Breast epithelium (tissue), 4 donors: Measurements from ENCODE around the gene POLE3. TPM values are rescaled to one million over a fixed set of nuclear protein-coding genes. Genes with fewer than 3 reads are reported as not detected.
"Not testable (repeated sequence)": the region's sequence is repeated elsewhere in the genome, so short reads cannot be mapped to it uniquely, and the experiment has no call there.

ENCODE experiments used
- DNase-seq, 2 donors: peaks; one replicate each; pipeline ENCODE4 v3.0.0-alpha.2; 2019; ENCODE audit warnings: low spot score in 2 of 2
- H3K27ac ChIP-seq, 2 donors: fragments of 200-600 bp; sonication (generic) in 1 of 2; one replicate each; pipeline ENCODE4 v1.5.1; 2016 to 2019; ENCODE audit warnings: mild to moderate bottlenecking in 1 of 2
- H3K27me3 ChIP-seq, 2 donors: fragments of 200-600 bp; sonication (generic) in 1 of 2; one replicate each; pipeline versions ENCODE4 v1.5.1 to v1.6.0; 2017 to 2019; ENCODE audit warnings: control low read depth in 1 of 2, mild to moderate bottlenecking in 1 of 2
- H3K36me3 ChIP-seq: fragments of 200-600 bp; one replicate; pipeline ENCODE4 v1.5.1; 2019
- H3K4me1 ChIP-seq, 2 donors: fragments of 200-600 bp; sonication (generic); one replicate each; pipeline ENCODE4 v1.5.1; 2016 to 2019; ENCODE audit warnings: control low read depth in 1 of 2
- H3K4me3 ChIP-seq, 3 donors: fragments of 200-600 bp; sonication (generic); 1 replicate in 2 of 3; 2 replicates in 1 of 3; pipeline ENCODE4 v1.5.1; 2016 to 2019; ENCODE audit warnings: mild to moderate bottlenecking in 3 of 3, moderate library complexity in 2 of 3
- H3K9me3 ChIP-seq, 2 donors: fragments of 200-600 bp; sonication (generic) in 1 of 2; one replicate each; pipeline ENCODE4 v1.5.1; 2016 to 2019; ENCODE audit warnings: control low read depth in 1 of 2
- POLR2A ChIP-seq: fragments of 450-650 bp; IDR thresholded peaks from one replicate; pipeline ENCODE4 v1.6.1; 2016; ENCODE audit warnings: antibody characterized with exemption, mild to moderate bottlenecking, moderate library complexity
- POLR2AphosphoS5 ChIP-seq, 3 donors: sonication (generic); formaldehyde crosslinking; IDR thresholded peaks; one replicate each; pipeline ENCODE4 v1.6.1; 2017; ENCODE audit warnings: antibody characterized with exemption in 3 of 3
- intact Hi-C: fragments of 100-400 bp; cut with DNase I; formaldehyde crosslinking; loops from one replicate; pipeline ENCODE4 v1.15.1; 2023; ENCODE audit warnings: low total_unique reads
- total RNA-seq, 3 donors: library from RNA; depleted of rRNA; stranded (reverse); fragments of >200 nt; gene quantifications; one replicate each; pipeline ENCODE4 v1.1.0, GENCODE V29; 2016
- TF ChIP-seq, protein P1 (sequence below), 3 donors: fragments of 450-650 bp; IDR thresholded peaks; one replicate each; pipeline ENCODE4 v1.5.1; 2016 to 2017; ENCODE audit warnings: antibody characterized with exemption in 3 of 3, mild to moderate bottlenecking in 3 of 3, moderate library complexity in 3 of 3

POLE3 gene
- total RNA-seq, 3 donors from 2014 or later, result 34.2 to 46.1 (median 35.1) TPM

GRCh38 chr9:113449376-113449775 is 38.9 kb upstream of the POLE3 start:
- H3K4me3 ChIP-seq, result no peak overlapping the region
- no peak for TF ChIP-seq POLR2A
- TF ChIP-seq, protein P1, sequence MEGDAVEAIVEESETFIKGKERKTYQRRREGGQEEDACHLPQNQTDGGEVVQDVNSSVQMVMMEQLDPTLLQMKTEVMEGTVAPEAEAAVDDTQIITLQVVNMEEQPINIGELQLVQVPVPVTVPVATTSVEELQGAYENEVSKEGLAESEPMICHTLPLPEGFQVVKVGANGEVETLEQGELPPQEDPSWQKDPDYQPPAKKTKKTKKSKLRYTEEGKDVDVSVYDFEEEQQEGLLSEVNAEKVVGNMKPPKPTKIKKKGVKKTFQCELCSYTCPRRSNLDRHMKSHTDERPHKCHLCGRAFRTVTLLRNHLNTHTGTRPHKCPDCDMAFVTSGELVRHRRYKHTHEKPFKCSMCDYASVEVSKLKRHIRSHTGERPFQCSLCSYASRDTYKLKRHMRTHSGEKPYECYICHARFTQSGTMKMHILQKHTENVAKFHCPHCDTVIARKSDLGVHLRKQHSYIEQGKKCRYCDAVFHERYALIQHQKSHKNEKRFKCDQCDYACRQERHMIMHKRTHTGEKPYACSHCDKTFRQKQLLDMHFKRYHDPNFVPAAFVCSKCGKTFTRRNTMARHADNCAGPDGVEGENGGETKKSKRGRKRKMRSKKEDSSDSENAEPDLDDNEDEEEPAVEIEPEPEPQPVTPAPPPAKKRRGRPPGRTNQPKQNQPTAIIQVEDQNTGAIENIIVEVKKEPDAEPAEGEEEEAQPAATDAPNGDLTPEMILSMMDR (IDR thresholded peaks at IDR 0.05), result no peak
- TF ChIP-seq POLR2AphosphoS5 (IDR thresholded peaks at IDR 0.05), result no peak
- H3K27ac ChIP-seq, result no peak overlapping the region
- no peaks in the 10 kb centered on the region for H3K4me1 ChIP-seq
- no peaks in the 10 kb centered on the region for H3K27me3 ChIP-seq
- no peaks in the 10 kb centered on the region for H3K36me3 ChIP-seq
- intact Hi-C loops, result loop anchor here (5.0 kb wide), 1 partner anchor 208 kb away; no protein-coding TSS in a partner anchor
- no peaks in the 10 kb centered on the region for H3K9me3 ChIP-seq
- no peak for DNase-seq

GRCh38 chr9:113446323-113446740 is 35.9 kb upstream of the POLE3 start:
- H3K9me3 ChIP-seq, result no peaks in the 10 kb centered on the region
- intact Hi-C loops, result loop anchor here (5.0 kb wide), 1 partner anchor 211 kb away; no protein-coding TSS in a partner anchor
- H3K27me3 ChIP-seq, result no peaks in the 10 kb centered on the region
- no peak overlapping the region for H3K4me3 ChIP-seq
- TF ChIP-seq, protein P1 (IDR thresholded peaks at IDR 0.05), result peak; percentile 47 to 77 (median 76)
- TF ChIP-seq POLR2A (no peak), POLR2AphosphoS5 (IDR thresholded peaks at IDR 0.05) (no peak)
- no peaks in the 10 kb centered on the region for H3K4me1 ChIP-seq
- no peaks in the 10 kb centered on the region for H3K36me3 ChIP-seq
- DNase-seq, result no peak
- H3K27ac ChIP-seq, result no peak overlapping the region

DNA sequence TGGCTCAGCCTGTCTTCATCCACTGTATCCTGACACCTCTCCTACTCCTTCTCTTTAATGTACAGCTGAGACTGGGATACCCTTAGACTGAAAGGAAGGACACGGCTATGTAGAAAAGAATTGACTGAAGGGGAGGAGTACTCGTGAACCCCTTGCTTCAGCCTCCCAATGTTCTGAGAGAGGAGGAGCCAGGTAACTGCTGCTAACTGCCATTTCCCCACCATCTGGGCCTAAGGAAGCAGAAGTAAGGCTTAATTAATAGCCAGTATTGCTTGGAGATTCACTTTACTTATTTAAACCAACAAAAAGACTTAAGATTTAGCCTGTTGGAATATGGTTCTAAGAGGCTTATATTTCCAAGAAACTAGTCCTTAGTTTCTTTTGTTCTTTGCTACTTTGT is 34.3 kb upstream of the POLE3 start:
- H3K4me1 ChIP-seq, result no peaks in the 10 kb centered on the region
- H3K36me3 ChIP-seq, result no peaks in the 10 kb centered on the region
- H3K4me3 ChIP-seq, result no peak overlapping the region
- no peak for TF ChIP-seq POLR2AphosphoS5 (IDR thresholded peaks at IDR 0.05)
- TF ChIP-seq, protein P1 (IDR thresholded peaks at IDR 0.05), result no peak
- no peak for TF ChIP-seq POLR2A
- H3K27me3 ChIP-seq, result no peaks in the 10 kb centered on the region
- DNase-seq, result no peak
- no peaks in the 10 kb centered on the region for H3K9me3 ChIP-seq
- intact Hi-C loops, result loop anchor here (5.0 kb wide), 1 partner anchor 213 kb away; no protein-coding TSS in a partner anchor
- H3K27ac ChIP-seq, result no peak overlapping the region

DNA sequence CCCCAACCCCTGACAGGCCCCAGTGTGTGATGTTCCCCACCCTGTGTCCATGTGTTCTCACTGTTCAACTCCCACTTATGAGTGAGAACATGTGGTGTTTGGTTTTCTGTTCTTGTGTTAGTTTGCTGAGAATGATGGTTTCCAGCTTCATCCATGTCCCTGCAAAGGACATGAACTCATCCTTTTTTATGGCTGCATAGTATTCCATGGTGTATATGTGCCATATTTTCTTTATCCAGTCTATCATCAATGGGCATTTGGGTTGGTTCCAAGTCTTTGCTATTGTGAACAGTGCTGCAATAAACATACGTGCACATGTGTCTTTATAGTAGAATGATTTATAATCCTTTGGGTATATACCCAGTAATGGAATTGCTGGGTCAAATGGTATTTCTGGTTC is 27.2 kb upstream of the POLE3 start:
- H3K4me3 ChIP-seq, DNase-seq, intact Hi-C loops, H3K9me3 ChIP-seq, H3K36me3 ChIP-seq, H3K27me3 ChIP-seq, H3K27ac ChIP-seq, H3K4me1 ChIP-seq: not testable (repeated sequence)

DNA sequence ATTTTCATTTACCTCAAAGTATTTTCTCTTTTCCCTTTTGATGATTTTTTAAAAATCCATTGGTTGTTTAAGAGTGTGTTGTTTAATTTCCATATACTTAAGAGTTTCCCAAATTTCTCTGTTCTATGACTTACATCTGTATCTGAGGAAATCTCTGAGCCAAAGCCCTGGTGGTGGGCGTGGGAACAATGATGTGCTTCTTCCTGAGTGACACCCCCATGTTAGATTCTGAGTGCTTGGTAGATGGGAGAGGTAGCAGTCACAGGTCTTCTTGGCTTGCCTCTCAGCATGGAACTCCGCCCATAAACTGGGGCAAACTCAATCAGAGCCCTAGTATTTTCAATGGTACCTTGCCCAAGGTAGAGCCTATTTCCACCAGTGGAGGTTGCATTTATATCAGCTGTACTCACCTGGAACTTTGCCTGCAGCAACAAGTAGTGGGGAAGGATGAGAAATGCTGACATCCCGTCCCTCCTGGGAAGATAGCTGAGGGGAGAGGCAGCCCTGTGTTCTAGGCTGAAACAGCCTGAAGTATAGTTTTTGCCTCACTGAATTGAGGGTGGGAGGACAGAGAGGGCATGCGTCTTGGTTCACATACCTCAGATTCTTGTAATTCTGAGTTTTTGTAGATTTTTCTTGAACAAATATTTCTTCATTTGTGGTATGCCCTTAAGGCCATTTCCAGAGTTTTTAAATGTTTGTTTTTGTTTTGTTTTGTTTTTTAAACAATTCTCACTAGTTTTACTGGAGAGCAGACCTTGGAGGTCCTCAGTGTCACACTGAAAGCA is 26.4 kb upstream of the POLE3 start:
- Histone ChIP-seq H3K4me3 (no peak overlapping the region), H3K27me3 (no peaks in the 10 kb centered on the region), H3K27ac (no peak overlapping the region), H3K36me3 (no peaks in the 10 kb centered on the region), H3K9me3 (no peaks in the 10 kb centered on the region), H3K4me1 (no peaks in the 10 kb centered on the region)
- DNase-seq, result no peak
- intact Hi-C loops, result no loop called here
- TF ChIP-seq POLR2AphosphoS5 (IDR thresholded peaks at IDR 0.05), result no peak
- TF ChIP-seq, protein P1 (IDR thresholded peaks at IDR 0.05), result no peak
- TF ChIP-seq POLR2A, result no peak
